ENCODE measurements around the gene TMCO4. TPM values are rescaled to one million over a fixed set of nuclear protein-coding genes. Genes with fewer than 3 reads are reported as not detected.

The TMCO4 gene
- total and polyA plus RNA-seq, 2 of the 8 experiments (the other 6 are each of a cell fraction or from before 2014, with no cell fraction given): 3.0 to 3.1 TPM

- TF ChIP-seq TBP (IDR thresholded peaks at IDR 0.05; ENCODE audit: low read depth, low read length) (no peak), BACH1 (IDR thresholded peaks at IDR 0.05; ENCODE audit: low read length) (no peak), CBX8 (IDR thresholded peaks at IDR 0.05; ENCODE audit: borderline replicate concordance, low read depth, low read length) (no peak)
These were observed 2.6 kb upstream of the TMCO4 start (continued) for GRCh38 chr1:19802269-19802668.

All from H1 (cell line).